CD4-positive, alpha-beta T cell treated with Interleukin-6 at 100 ng/mL for 8 hours (primary cell): ENCODE measurements around the gene PLD2.

Experiments used
- DNase-seq: peaks from one replicate; pipeline ENCODE4 v3.0.0-alpha.2; 2020; ENCODE audit warnings: mixed read lengths, low spot score

Gene PLD2

GRCh38 chr17:4833941-4834680 is 27.2 kb downstream of the PLD2 start:
- no peak for DNase-seq

DNA sequence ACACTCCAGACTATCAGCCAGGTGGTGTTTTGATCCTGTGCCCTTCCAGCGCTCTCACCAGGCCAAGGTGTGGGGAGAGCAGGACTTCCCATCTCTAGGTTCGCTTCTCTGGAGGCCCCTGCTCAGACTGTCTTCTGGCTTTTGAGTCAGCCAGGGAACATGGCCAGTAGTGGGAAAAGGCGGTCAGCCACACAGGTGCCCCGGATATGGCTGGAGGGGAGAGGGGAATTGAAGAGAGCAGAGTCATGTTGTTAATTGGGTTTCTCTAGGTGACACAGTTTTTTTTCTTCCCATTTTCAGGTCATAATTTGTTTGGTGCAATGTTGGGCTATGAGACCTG is 27.7 kb downstream of the PLD2 start:
- DNase-seq = no peak

GRCh38 chr17:4836221-4836620 is 29.3 kb downstream of the PLD2 start:
- no peak for DNase-seq

DNA sequence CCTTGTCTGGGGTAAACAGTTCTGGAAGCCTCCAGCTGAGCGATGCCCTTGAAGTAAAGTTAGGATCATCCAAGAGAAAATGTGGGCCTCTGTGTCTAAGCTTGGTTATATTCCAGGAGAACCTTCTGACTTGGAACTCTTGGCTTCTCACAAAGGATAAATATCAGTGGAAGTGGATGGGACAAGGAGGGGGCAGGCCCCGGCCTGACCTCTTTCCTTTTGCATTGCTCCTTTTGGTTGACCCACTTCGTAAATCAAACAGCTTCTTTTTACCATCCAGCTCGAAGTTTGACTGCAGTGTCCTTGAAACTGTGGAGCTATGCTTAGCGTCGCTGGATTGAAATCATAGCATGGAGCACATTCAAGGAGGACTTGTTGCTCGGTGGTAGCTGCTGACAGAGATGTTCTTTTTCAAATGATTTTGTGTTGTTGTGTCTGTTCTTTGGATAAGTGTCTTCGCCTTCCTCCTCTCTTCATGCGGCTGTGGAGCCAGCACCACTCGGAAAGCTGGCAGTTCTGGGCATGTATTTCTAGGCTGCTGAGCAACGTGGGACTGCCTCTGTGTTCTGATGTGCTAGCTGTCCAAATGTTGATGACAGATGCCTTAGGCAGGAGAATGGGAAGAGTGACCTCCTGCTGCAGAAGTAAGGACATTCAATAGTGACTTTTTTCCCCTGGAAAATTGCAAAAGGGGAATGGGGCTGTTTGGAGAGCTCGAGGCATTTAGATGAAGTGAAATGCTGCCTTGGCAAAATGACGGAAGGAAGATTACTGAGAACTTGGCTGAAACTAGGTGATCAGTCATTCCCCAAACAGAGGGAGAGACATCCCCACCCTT is 30.7 kb downstream of the PLD2 start:
- no peak for DNase-seq

- no peak for DNase-seq
These were observed 31.4 kb downstream of the PLD2 start for GRCh38 chr17:4838309-4838785.

DNA sequence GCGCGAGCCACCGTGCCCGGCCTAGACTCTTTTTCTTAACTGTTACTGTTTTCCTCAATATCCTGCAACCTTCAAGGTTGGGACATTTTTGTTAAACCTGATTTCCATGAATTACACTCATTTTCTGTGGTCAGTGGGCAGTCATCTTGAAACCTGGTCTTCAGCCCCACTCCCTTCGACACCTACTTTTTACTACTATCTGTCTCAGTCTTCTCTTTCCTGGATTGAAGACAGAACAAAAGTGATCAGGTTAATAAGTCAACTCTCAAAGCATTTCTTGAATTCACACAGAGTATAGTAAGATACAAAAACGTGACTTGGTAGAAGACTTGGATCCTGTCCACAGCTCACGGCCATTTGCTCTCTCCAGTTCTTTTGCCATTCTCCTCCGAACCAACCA is 32.3 kb downstream of the PLD2 start:
- DNase-seq = no peak

GRCh38 chr17:4839965-4840892 is 33.3 kb downstream of the PLD2 start:
- DNase-seq = no peak

DNA sequence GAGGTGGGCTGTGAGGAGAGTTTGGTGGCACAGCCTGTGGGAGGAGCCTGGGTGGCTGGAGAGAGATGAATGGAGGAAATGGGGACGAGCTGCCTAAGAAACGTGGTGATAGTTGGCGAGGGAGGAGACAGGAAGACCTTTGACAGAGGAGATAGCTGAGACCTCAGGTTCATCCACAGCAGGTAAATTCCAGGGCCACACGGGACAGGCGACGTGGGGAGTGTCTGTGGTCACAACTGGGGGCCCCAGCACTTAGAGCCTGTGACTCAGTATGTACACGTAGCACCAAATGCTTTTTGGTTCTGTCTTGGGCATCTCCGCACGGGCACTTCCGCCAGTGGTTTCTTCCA is 33.9 kb downstream of the PLD2 start:
- DNase-seq = no peak

DNA sequence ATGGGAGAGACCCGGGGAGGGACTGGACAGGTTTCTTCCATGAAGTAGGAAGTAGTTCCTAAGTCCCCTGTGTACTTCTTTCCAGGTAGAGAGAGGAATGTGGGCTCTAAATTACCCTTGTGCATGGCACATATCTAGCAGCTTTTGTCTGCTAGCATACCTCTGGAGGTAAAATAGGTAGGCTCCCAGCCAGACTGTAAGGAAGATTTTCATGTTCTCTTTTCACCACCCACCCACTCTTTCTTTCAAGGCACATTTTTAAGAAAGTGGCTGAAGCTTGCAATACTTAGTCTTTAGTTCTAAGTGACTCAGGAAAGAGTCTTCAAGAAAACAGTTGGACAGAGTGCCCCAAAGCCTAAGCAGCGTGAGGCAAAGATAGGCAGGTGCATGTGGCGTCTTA is 35.4 kb downstream of the PLD2 start:
- DNase-seq = no peak

GRCh38 chr17:4843321-4844000 is 36.5 kb downstream of the PLD2 start:
- no peak for DNase-seq

DNA sequence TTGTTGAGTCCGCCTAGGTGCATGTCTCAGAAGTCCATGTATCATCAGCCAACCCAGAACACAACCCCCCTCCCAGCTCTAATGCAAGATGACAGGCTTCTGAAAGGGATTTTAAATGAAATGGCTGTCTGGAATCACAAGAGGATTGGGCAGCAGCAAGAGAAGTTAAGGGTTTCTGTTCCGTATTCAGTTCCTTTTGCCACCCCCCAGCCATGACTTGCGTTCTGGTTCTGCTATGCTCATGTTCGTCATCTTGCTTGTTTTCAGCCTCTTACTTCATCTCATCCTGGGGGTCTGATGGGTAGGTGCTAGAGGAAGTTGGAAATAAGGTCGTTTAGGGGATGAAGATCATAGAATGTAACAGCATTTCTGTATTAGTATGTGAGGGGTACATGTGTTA is 38.2 kb downstream of the PLD2 start:
- DNase-seq = no peak

GRCh38 chr17:4846635-4847390 is 39.9 kb downstream of the PLD2 start:
- DNase-seq = no peak

- no peak for DNase-seq
These were observed 42.1 kb downstream of the PLD2 start for GRCh38 chr17:4849011-4849536.

GRCh38 chr17:4850246-4850645 is 43.3 kb downstream of the PLD2 start:
- no peak for DNase-seq

DNA sequence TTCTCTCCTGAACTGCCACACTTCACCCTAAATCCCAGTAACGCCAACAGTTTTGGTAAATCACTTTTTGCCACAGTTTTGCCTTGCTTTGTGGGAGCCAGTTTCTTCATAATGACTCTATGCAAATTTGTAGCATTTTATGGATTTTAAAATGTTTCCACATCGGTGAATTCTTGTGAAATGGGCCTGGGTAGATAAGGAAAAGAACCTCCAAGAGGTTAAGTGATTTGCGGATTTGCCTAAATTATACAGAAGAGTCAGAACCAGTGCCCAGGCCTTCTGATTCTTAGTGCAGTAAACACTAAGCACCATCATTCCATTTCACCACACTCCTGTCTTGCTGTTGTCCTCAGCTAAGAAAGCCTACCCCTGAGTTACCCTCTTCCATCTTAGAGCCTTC is 44.1 kb downstream of the PLD2 start:
- DNase-seq = no peak

DNA sequence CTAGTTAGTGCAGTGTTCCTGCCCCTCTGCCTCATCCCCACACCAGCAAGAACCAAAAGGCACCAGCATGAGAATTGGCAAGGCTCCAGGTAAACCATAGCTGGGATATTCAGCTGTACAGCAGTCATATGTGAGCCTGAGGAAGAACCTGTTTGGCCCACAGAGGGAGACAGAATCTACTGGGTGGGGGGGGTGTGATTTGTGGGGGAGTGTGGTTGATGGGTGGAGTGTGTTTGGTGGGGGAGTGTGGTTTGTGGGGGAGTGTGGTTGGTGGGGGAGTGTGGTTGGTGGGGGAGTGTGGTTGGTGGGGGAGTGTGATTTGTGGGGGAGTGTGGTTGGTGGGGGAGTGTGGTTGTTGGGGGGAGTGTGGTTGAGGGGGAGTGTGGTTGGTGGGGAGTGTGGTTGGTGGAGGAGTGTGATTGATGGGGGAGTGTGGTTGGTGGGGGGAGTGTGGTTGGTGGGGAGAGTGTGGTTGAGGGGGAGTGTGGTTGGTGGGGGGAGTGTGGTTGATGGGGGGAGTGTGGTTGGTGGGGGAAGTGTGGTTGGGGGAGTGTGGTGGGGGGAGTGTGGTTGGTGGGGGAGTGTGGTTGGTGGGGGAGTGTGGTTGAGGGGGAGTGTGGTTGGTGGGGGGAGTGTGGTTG is 45.7 kb downstream of the PLD2 start:
- DNase-seq = no peak

DNA sequence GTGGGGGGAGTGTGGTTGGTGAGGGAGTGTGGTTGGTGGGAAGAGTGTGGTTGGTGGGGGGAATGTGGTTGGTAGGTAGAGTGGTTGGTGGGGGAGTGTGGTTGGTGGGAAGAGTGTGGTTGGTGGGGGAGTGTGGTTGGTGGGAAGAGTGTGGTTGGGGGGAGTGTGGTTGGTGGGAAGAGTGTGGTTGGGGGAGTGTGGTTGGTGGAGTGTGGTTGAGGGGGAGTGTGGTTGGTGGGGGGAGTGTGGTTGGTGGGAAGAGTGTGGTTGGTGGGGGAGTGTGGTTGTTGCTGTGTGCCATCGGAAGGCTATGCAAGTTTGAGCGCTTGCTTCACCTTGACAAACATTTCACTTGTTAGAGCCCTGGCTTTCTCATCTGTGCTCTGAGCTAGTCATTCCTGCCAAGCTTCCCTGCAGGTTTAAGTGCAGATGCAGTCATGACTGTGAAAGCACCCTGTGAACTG is 46.3 kb downstream of the PLD2 start:
- no peak for DNase-seq

DNA sequence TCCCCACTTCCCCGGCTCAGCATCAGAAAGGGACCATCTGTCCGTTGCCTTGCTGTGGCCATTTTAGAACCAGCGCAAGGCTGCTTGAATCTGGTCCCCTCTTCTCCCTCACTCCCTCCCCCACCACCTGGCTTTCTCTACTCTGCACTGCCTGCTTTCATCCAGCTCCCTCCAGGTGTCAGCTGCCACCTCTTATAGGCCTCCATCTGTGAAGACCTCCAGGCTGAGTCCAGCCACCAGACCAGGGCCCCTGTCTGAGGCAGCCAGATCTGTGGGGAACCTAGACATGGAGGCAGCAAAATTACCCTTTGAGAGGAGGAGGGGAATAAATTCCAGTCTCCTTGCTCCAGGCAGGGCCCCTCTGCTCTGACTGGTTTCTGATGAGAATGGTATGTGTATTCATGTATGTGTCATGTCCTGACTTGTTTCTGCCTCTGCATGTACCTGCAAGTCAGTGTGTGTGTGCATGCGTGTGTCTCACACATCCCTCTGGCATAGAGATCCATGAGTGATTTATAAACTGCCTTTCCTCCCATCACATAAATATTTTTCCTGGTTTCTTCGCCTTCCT is 47.2 kb downstream of the PLD2 start:
- DNase-seq = no peak

GRCh38 chr17:4856271-4856936 is 49.5 kb downstream of the PLD2 start:
- no peak for DNase-seq
